NCI-H2081 treated with DMSO at 0.1 percent for 48 hours (cell line): ENCODE data around the gene MCF2L2.
A peak's percentile ranks its signal among the peaks of the same experiment; 100 is the strongest.
"Not testable (repeated sequence)": the region's sequence is repeated elsewhere in the genome, so short reads cannot be mapped to it uniquely, and the experiment has no call there.

Experiments
- DNase-seq: peaks from one replicate; lab custom pipeline; 2025; lab: John Stamatoyannopoulos, UW

The MCF2L2 gene

GRCh38 chr3:183396662-183397391 lies 31.6 kb downstream of the MCF2L2 start:
- no peak for DNase-seq

GRCh38 chr3:183394150-183394549 lies 34.3 kb downstream of the MCF2L2 start:
- no peak for DNase-seq

- DNase-seq: no peak
Measured at GRCh38 chr3:183393625-183394024, 34.8 kb downstream of the MCF2L2 start.

- no peak for DNase-seq
Measured at GRCh38 chr3:183392186-183393034, 36.0 kb downstream of the MCF2L2 start.

- no peak for DNase-seq
Measured at GRCh38 chr3:183391460-183391859, 37.0 kb downstream of the MCF2L2 start.

DNA sequence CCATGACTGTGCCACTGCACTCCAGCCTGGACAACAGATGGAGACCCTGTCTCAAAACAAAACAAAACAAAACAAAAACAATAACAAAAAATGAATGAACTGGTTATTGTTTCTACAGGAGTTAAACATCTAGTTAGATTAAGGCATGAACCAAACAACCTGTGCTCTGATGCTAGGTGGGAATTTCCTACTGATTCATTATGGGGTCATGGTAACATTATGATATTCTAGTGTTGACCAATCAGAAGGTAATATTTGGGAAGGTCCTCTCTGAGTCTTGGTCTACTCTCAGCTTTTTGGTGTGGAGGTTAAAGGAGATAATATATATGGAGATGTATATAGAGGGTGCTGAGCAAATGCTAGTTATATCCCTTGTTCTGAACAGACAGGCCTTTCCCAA lies 37.6 kb downstream of the MCF2L2 start:
- no peak for DNase-seq

- no peak for DNase-seq
Measured at GRCh38 chr3:183388213-183388895, 40.1 kb downstream of the MCF2L2 start.

- DNase-seq: no peak
Measured at GRCh38 chr3:183387797-183388196, 40.6 kb downstream of the MCF2L2 start.

DNA sequence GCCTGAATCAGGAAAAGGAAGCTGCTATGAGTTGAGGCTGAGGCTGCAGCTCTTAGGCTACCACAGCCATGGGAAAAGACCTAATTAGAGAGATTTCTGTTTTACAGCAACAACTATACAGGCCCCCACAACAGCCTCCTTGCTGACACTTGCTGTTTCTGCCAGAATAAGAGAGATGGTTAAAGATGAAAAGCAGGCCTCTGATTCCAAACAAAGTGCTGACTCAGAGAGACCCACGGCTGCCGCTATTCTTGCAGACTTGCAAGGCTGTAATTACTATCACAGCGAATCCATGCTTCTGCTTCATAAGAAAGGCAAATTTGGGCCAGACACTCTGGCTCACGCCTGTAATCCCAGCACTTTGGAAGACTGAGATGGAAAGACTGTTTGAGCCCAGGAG lies 41.8 kb downstream of the MCF2L2 start:
- no peak for DNase-seq

DNA sequence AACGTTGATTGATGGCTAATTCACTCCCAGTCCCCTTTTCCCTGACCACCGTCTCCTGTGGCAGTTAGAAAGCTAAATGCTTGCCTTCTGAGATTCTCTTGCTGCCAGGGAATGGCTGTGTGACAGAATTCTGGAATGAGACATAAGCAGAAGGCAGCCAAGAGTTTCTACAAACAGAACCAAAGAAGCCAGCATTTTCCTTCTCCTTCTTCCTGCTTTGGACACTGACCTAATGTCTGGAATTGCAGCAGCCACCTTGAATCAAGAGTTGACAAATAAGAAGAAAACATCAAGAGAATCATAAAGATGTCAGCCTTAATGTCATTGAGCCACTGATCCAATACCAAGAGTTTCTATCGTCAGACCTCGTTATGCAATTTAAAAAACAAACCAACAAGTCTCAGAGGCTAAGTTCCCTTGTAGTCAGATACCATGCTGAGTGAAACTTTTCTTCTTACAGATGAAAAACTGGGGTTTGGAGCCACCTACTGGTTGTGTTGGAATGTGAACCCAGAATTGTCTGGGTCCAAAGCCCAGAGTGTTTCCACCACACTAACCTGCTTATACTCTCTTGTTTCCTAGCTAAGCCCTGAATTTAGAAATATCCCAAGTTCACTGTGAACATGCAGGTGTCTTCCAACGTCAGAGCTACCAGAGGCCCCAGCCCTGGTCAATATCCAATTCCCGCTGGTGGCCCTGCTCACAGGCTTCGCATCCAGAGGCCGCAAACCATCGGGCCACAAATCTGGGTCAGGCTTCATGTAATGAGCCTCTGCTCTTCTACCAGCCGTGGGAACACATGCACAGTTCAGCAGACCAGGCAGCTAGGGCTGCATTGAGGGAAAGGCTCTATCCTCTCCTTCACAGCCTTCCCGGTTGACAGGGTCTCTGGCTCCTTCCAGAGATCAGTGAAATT lies 42.5 kb downstream of the MCF2L2 start:
- peak; percentile 70 for DNase-seq

- no peak for DNase-seq
Measured at GRCh38 chr3:183381673-183382072, 46.7 kb downstream of the MCF2L2 start.

- no peak for DNase-seq
Measured at GRCh38 chr3:183381179-183381578, 47.2 kb downstream of the MCF2L2 start.

DNA sequence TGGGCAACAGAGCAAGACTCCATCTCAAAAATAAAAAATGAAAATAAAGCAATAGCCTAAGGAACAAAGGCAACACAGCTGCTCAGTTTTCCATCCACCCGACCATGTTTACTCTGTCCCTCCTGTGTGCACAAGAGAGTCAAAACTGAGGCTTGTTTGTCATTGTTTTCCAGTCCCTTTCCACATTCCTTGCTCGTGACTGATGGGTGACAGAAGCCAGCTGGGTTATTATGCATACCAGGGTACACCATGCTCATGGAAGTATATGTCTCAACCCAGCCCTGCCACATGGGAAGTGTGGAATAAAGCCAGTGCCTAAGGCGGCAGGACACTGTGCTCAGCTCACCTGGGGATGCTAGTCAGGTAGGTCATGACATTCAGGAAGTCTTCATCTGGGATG lies 49.5 kb downstream of the MCF2L2 start:
- no peak for DNase-seq

DNA sequence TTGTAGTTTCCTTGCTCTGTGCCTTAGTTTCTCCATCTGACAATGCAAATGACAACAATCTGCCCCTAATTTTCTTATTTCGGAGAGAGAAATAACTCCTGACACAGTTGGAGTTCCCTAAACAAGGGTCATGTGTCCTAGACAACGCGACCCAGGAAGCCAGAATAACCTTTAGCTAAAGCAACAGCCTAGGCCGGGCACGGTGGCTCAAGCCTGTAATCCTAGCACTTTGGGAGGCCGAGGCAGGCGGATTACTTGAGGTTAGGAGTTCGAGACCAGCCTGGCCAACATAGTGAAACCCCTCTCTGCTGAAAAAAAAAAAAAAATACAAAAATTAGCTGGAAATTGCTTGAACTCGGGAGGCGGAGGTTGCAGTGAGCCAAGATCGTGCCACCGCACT lies 49.9 kb downstream of the MCF2L2 start:
- no peak for DNase-seq

DNA sequence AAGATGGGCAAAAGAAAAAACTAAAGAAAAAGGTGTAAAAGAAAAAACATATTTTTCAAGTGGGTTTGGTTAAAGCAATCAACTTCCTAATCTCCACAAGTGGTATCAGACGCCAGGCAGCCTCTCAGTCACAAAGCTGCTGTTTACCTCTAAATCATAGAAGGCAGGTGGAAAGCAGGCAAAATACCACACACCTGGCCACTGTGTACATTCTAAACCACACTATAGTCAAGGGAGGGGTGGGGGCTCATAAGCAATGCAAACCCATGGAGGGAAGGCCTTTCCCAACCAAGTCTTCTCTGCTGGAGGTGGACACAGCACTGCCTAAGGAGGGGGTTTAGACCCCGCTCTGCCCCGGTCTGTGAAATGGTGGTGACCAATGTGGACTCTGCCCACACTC lies 50.4 kb downstream of the MCF2L2 start:
- peak; percentile 98 for DNase-seq

GRCh38 chr3:183377307-183377959 lies 51.0 kb downstream of the MCF2L2 start:
- DNase-seq: peak; percentile 96

DNA sequence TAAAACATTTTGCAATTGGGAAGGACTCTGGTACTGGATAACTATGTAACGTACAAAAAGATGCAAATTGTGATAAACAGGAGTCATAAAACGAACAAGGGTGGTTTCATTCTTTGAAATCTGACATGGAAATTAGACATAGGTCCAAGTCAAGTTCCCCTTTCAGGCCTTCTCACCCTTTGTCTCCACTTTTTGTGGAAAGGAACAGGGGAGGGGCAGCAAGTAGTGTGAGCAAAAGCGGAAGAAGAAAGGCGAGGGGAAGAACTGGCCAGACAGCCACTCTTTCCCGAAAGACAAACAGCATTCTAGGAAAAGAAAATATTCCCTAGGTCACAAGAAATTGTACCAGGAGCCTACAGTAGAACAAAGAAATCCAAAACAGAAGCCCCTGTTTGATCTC lies 52.6 kb downstream of the MCF2L2 start:
- DNase-seq: no peak

- no peak for DNase-seq
Measured at GRCh38 chr3:183375337-183375736, 53.1 kb downstream of the MCF2L2 start.

GRCh38 chr3:183372911-183373310 lies 55.5 kb downstream of the MCF2L2 start:
- DNase-seq: no peak

DNA sequence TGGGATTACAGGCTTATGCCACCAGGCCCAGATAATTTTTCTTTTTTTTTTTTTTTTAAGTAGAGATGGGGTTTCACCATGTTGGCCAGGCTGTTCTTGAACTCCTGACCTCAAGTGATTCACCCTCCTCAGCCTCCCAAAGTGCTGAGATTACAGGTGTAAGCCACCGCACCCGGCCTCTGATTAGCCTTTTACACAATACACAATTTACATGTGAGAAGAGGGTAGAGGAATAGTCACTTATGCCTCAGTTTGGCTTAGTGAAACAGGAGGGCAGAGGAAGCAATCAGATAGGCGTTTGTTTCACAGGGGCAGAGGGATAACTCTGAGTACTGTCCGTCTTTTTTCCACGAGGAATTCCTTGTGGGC lies 56.8 kb downstream of the MCF2L2 start:
- DNase-seq: not testable (repeated sequence)

DNA sequence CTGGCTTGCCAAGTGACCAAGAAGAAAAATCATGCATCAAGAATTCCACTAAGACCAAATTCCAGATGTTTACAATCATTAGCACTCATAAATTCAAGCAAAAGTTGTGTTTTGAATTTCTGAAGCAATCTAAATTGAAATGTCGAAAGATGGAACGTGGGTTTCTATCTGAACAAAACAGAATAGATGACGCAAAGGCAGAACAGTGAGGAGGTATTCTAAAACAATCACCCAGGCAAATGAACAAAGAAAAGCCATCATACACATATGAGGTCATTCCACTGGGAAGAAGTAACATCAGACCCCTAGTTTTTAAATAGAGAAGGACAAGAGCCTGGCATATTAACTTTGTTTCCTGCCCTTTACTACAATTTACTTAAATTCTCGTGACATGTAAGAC lies 58.0 kb downstream of the MCF2L2 start:
- DNase-seq: no peak
